HG03064 (cell line): ENCODE measurements around the gene AQP1.

Experiments
- ATAC-seq: cut with Tn5 transposase; IDR thresholded peaks from one replicate; pipeline ENCODE4 v1.9.1; 2021; ENCODE audit warnings: low read depth; ENCODE audit not compliant: unreplicated experiment

The AQP1 gene

GRCh38 chr7:30918676-30919075, 7.0 kb downstream of the AQP1 start:
- ATAC-seq, result no peak

GRCh38 chr7:30920021-30920583, 8.4 kb downstream of the AQP1 start:
- ATAC-seq, result no peak

GRCh38 chr7:30920584-30921539, 9.2 kb downstream of the AQP1 start:
- ATAC-seq, result no peak

- ATAC-seq, result no peak
Measured at GRCh38 chr7:30921540-30922401, 10.1 kb downstream of the AQP1 start.

GRCh38 chr7:30922596-30922995, 10.9 kb downstream of the AQP1 start:
- ATAC-seq, result no peak

- no peak for ATAC-seq
Measured at GRCh38 chr7:30923009-30923773, 11.5 kb downstream of the AQP1 start.

- ATAC-seq, result no peak
Measured at GRCh38 chr7:30923774-30924413, 12.2 kb downstream of the AQP1 start.

- ATAC-seq, result no peak
Measured at GRCh38 chr7:30924624-30925023, 13.0 kb downstream of the AQP1 start.

- ATAC-seq, result no peak
Measured at GRCh38 chr7:30925117-30925516, 13.5 kb downstream of the AQP1 start.

GRCh38 chr7:30925913-30926312, 14.3 kb downstream of the AQP1 start:
- ATAC-seq, result no peak

- no peak for ATAC-seq
Measured at GRCh38 chr7:30926313-30926712, 14.7 kb downstream of the AQP1 start.

GRCh38 chr7:30927040-30927439, 15.4 kb downstream of the AQP1 start:
- ATAC-seq, result no peak

GRCh38 chr7:30927559-30927958, 15.9 kb downstream of the AQP1 start:
- no peak for ATAC-seq

GRCh38 chr7:30928254-30928872, 16.7 kb downstream of the AQP1 start:
- ATAC-seq, result no peak

- ATAC-seq, result no peak
Measured at GRCh38 chr7:30929686-30930085, 18.0 kb downstream of the AQP1 start.

GRCh38 chr7:30930621-30931020, 19.0 kb downstream of the AQP1 start:
- no peak for ATAC-seq

GRCh38 chr7:30931161-30931928, 19.7 kb downstream of the AQP1 start:
- ATAC-seq, result no peak

GRCh38 chr7:30931929-30932540, 20.4 kb downstream of the AQP1 start:
- no peak for ATAC-seq
